GM12891 (cell line): ENCODE measurements around the gene LSM4.

Source experiments
- DNase-seq: peaks from one replicate; pipeline ENCODE4 v3.0.0; 2011; ENCODE audit warnings: low spot score; ENCODE audit not compliant: insufficient read length
- FAIRE-seq: peaks from 2 replicates; lab custom pipeline; 2011; peaks lifted over from hg19 to GRCh38; lab: Jason Lieb, UNC
- PAX5 ChIP-seq: IDR thresholded peaks from 2 replicates; pipeline ENCODE4 v1.6.1; 2011; ENCODE audit warnings: low read length, moderate library complexity, mild to moderate bottlenecking; ENCODE audit not compliant: insufficient read depth, severe bottlenecking
- POLR2A ChIP-seq: IDR thresholded peaks from 2 replicates; pipeline ENCODE4 v1.6.1; 2011; ENCODE audit warnings: low read depth, low read length, control low read depth
- POLR2AphosphoS5 ChIP-seq: IDR thresholded peaks from 2 replicates; pipeline ENCODE4 v1.6.1; 2011; ENCODE audit warnings: low read depth, low read length, control low read depth
- POU2F2 ChIP-seq: IDR thresholded peaks from 2 replicates; pipeline ENCODE4 v1.6.1; 2011; ENCODE audit warnings: low read depth, mild to moderate bottlenecking, control low read depth, low read length, moderate library complexity
- SPI1 ChIP-seq: IDR thresholded peaks from 2 replicates; pipeline ENCODE4 v1.6.1; 2011; ENCODE audit warnings: low read depth, low read length, control low read depth
- TAF1 ChIP-seq: IDR thresholded peaks from 2 replicates; pipeline ENCODE4 v1.6.1; 2011; ENCODE audit warnings: low read depth, low read length, control low read depth

Gene LSM4

DNA sequence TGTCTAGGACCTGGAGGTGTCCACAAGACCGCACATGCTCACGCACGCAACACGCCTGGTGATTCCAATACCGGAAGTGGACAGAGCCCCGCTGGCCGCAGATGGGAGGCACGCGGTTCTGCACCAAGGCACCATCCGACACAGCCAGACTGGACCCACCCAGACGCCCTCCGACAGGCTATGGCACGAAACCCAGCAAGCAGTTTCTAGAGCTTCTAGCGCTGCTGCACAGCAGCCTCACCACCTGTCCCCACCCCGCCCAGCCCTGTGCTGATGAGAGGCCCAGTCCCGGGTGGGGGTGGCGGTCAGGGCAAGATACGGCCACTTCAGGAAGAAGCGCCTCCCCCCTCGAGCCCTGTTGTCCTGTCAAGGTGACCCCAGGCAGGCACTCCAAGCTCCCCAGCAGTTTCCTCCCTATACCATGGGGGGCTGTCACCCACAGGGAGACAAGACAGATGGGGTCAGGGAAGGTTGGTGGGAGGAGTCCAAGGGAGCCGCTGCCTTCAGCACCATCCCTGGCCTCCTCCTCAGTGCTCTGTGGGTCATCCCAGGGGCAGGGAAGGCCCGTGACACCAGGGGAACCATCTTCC, 11.3 kb downstream of the LSM4 start:
- no peak for TF ChIP-seq PAX5
- no peak for TF ChIP-seq POLR2AphosphoS5
- no peak for TF ChIP-seq POU2F2
- TF ChIP-seq SPI1: no peak
- no peak for TF ChIP-seq POLR2A
- no peak for TF ChIP-seq TAF1
- DNase-seq: no peak
- no peak for FAIRE-seq

DNA sequence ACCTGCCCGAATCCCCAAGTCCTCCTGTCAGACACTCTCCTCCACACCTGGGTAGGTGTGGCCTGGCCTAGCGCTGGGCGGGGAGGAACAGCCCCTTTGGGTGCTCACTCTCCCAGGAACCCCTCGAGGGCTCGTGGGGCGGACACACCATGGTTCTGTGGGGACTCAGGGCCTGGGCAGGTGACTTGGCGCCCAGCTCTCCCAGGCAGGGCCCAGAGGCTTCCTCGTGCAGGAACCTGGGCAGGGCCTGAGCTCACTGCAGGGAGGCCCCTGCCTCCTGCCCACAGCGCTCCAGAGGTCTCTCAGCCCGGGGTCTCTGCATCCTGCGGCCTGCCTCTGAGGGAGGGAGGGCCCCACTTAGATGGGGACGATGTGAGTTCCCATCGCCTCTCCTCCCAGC, 11.9 kb downstream of the LSM4 start:
- FAIRE-seq (no peak), DNase-seq (no peak)
- TF ChIP-seq SPI1 (no peak), PAX5 (no peak), POU2F2 (no peak), POLR2A (no peak), POLR2AphosphoS5 (no peak)

- no peak for TF ChIP-seq POLR2AphosphoS5
- no peak for TF ChIP-seq SPI1
- no peak for DNase-seq
- FAIRE-seq: no peak
These were observed 12.6 kb downstream of the LSM4 start for GRCh38 chr19:18310118-18310909.

DNA sequence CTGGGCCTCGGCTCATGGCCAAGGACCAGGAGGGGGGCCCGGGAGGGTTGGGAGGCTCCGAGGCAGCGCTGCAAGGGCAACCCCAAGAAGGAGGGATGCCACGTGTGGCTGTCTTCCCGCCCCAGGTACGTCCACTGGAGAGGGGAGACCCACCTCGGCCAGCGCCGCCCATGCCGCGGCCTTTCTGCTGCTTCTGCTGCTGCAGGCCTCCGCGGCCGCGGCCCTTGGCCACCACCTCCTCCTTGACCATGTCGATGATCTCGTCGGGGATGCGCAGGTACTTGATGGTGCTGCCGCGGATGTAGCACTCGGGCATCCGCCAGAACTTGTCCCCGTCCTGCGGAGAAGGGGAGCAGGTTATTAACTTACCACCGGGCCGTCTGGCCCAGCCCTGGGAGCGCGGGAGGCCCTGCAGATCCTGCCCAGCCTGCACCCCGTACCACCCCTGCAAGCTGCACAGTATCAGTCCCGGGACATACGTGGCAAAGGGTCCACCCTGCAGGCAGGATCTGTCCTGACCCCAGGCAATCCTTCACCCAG, 13.3 kb downstream of the LSM4 start:
- FAIRE-seq (no peak), DNase-seq (no peak)
- TF ChIP-seq POU2F2 (no peak), POLR2AphosphoS5 (no peak), SPI1 (no peak), PAX5 (no peak), POLR2A (no peak), TAF1 (no peak)

- TF ChIP-seq POU2F2 (no peak), PAX5 (no peak), POLR2AphosphoS5 (no peak), TAF1 (no peak), SPI1 (no peak), POLR2A (no peak)
- DNase-seq: no peak
- FAIRE-seq: no peak
These were observed 13.9 kb downstream of the LSM4 start for GRCh38 chr19:18308948-18309325.

GRCh38 chr19:18308051-18308947, 14.6 kb downstream of the LSM4 start:
- TF ChIP-seq POLR2AphosphoS5 (no peak), TAF1 (no peak), POU2F2 (no peak), PAX5 (no peak), POLR2A (no peak), SPI1 (no peak)
- no peak for FAIRE-seq

DNA sequence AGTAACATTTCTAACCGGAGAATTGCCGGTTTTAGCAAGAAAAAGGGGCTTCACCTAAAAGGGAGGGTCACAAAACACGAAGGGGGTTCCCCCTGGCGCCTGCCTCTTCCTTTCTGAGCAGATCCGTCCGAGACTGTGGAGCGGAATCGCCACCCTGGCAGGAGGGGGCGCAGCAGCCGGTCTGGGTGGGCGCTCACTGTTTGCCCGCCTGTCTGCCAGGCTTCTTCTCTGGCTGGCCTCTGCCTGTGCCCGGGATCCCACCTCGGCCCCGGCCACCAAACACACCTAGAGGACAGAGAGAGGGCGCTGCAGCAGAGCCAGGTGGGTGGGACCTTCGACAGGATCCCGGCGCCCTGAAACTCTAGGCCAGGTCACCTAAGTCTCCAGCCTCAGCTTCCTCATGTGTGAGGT, 15.6 kb downstream of the LSM4 start:
- peak; percentile 73 for FAIRE-seq
- no peak for TF ChIP-seq POLR2AphosphoS5
- 0 out of 2 replicates have a peak, but pooled peaks have one; percentile 24 for TF ChIP-seq SPI1
- TF ChIP-seq POU2F2: no peak
- TF ChIP-seq POLR2A: no peak
- no peak for DNase-seq

More at GRCh38 chr19:18308051-18308947, 14.6 kb downstream of the LSM4 start:
- DNase-seq: no peak

GRCh38 chr19:18306888-18307260, 16.0 kb downstream of the LSM4 start:
- FAIRE-seq (no peak), DNase-seq (no peak)
- TF ChIP-seq TAF1: no peak
- TF ChIP-seq SPI1: no peak
- TF ChIP-seq POU2F2: no peak
- TF ChIP-seq POLR2A: no peak
- no peak for TF ChIP-seq POLR2AphosphoS5
- TF ChIP-seq PAX5: no peak

DNA sequence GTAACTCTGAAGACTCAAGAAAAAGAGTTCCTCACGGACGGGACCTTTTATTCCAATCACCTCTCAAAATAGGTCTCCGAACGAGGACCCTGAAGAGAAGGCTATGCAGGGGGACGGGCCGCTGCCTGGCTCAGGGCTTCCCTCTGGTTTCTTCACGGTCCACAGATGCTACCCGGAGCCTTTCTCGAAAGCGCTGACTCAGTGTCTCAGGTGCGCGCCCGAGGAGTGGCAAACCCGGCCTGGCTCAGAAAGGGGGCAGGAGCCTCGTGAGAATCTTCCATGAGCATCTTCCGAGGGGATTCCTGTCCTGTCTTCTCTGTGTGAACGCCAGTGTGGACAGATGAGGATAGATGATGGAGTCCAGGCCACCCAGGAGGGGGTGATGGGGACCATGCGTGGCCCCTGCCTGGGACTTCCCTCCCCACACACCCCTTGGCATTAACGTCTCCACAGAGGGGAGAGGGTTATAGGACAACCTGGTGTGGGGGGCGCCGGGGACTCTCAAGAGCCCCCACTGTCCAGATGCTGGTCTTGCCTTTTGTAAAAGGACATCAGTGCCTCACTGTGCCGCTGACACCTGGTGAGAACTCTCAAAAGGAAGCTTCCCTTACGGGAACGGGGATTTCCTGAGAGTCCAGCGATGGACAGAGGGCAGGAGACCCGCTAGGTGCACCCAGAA, 16.5 kb downstream of the LSM4 start:
- DNase-seq (no peak), FAIRE-seq (no peak)
- TF ChIP-seq TAF1: no peak
- TF ChIP-seq POLR2A: no peak
- no peak for TF ChIP-seq POU2F2
- no peak for TF ChIP-seq POLR2AphosphoS5
- TF ChIP-seq SPI1: no peak
- TF ChIP-seq PAX5: no peak
